Amniotic stem cell (primary cell): Measurements from ENCODE around the gene ECPAS.
"Not testable (repeated sequence)": the region's sequence is repeated elsewhere in the genome, so short reads cannot be mapped to it uniquely, and the experiment has no call there.

Experiments used
- DNase-seq: peaks from one replicate; lab custom pipeline; 2025; lab: John Stamatoyannopoulos, UW

ECPAS gene

DNA sequence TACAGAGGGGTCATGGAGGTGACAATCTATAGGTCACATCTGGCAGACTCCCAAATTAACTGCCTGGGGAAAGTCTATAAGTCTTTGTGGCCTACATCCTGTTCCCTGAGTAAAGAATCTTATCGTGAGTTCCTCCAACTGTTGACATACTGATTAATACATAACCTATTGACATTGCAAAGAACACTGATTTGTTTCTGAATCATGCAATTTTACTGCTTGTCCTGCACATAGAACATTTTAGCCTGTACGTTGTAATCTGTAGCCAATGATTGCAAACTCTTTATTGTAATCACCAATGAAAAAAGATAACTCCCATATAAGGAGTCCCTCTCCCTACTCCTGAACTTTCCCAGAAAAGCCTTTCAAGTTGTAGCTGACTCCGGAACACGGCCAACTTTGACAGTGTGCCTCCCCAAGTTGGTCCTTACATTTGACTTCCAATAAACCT is 135.3 kb downstream of the ECPAS start:
- no peak for DNase-seq

DNA sequence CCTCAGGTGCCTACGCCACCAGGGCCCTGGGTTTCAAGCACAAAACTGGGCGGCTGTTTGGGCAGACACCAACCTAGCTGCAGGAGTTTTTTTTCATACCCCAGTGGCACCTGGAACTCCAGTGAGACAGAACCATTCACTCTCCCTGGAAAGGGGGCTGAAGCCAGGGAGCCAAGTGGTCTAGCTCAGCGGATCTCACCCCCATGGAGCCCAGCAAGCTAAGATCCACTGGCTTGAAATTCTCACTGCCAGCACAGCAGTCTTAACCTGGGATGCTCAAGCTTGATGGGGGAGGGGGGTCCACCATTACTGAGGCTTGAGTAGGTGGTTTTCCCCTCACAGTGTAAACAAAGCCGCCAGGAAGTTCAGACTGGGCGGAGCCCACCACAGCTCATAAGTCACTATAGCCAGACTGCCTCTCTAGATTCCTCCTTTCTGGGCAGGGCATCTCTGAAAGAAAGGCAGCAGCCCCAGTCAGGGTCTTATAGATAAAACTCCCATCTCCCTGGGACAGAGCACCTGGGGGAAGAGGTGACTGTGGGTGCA is 149.8 kb downstream of the ECPAS start:
- not testable (repeated sequence) for DNase-seq

DNA sequence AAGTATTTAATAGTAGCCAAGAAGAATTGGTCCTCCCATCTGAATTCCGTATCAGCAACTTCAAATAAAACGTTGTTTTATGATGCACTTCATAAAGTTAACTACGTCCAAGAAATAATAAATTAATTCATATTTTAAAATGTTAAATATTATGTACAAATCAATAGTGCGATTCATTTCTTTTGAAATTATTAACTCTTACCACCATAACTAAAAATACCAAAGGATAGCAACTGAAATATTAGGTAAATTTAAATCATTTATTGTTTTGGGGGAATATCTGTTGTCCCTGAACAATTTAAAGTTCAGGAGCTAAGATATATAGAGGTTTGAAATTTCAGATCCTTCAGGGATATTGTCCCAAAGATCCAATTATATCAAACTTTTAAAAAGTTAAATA is 154.1 kb downstream of the ECPAS start, which contains the start of gene OR2K2:
OR2K2 (minus strand) TSS at position 101 of the 400 bp plus-strand sequence. CDS start 1,791 bp downstream, outside the sequence.
- no peak for DNase-seq

DNA sequence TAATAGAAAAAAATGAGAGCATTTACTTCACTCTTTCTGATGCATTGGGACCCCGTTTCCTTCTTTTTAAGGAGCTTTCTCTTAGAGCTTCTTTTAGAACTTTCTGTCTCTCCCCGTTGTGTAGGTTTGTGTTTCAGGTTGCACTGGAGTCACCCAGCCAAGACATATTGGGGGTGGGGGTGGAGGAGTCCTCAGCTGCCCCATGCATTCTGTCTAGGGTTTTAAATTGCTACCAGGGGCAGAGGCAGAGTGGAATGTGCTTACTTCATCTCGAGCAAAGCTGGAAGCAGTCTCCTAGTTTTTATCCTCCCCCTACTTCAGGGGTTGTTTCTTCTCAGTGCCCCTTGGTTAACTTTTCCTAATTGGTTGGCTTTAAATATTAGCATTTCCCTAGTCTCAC is 163.6 kb downstream of the ECPAS start:
- DNase-seq: no peak

DNA sequence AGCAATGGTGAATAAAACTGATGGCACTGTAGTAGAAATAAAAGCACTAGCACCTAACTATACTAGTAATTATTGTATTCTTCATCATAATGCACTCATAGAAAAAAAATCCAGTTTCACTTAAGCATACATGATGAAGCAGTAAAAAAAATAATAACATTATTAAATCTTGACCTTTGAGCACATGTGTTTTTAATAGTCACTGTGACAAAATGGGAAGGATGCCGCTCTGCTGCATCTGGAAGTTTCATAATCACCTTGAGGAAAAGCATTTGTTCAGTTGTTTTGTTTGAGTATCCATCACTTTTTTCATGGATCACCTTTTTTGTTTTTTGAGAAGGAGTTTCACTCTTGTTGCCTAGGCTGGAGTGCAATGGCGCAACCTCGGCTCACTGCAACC is 167.4 kb downstream of the ECPAS start:
- DNase-seq: no peak
